ENCODE data around the gene C11orf42. TPM values are rescaled to one million over a fixed set of nuclear protein-coding genes. Genes with fewer than 3 reads are reported as not detected.

C11orf42 gene
- total RNA-seq, 1 experiment from 2014 or later = not detected

- Histone ChIP-seq H3K4me1 (no peaks in the 10 kb centered on the region), H3K27me3 (replicated peaks; ENCODE audit: control insufficient read depth, insufficient read depth, low read length) (no peaks in the 10 kb centered on the region), H3K4me3 (ENCODE audit: low read depth, low read length) (no peak overlapping the region), H3K36me3 (ENCODE audit: control insufficient read depth, insufficient read depth, low read length) (peaks cover 2% of the 10 kb centered on the region), H3K9me3 (no peaks in the 10 kb centered on the region)
- Mint-ChIP-seq H3K4me3 (ENCODE audit: unreplicated experiment) (no peak overlapping the region), H3K36me3 (ENCODE audit: insufficient read depth, unreplicated experiment) (peaks cover 18% of the 10 kb centered on the region), H3K4me1 (ENCODE audit: low read depth, unreplicated experiment) (no peaks in the 10 kb centered on the region), H3K27ac (ENCODE audit: unreplicated experiment) (no peak overlapping the region), H3K9me3 (ENCODE audit: unreplicated experiment) (no peaks in the 10 kb centered on the region), H3K27me3 (ENCODE audit: insufficient read depth, unreplicated experiment) (no peaks in the 10 kb centered on the region)
- DNase-seq = no peak
- TF ChIP-seq CTCF (IDR thresholded peaks at IDR 0.05; ENCODE audit: insufficient read depth in 1 of 2, low read depth in 1 of 2, low read length in 1 of 2, severe bottlenecking in 1 of 2, unreplicated experiment in 1 of 2) = no peak
- CTCF ChIA-PET = interaction anchor here (1.3 kb wide), 1 partner anchor 147 kb away, joined by 4 read pairs; no protein-coding TSS in a partner anchor
- POLR2A ChIA-PET = no interaction called here
- BruUV-seq (replicated peaks) = no TSS peak
- intact Hi-C loops (cut with micrococcal nuclease; ENCODE audit: unreplicated experiment) = no loop called here
Observed at GRCh38 chr11:6216501-6216900, 11.1 kb downstream of the C11orf42 start.

GRCh38 chr11:6217722-6218121, 12.4 kb downstream of the C11orf42 start:
- no peaks in the 10 kb centered on the region for H3K27me3 ChIP-seq (replicated peaks; ENCODE audit: control insufficient read depth, insufficient read depth, low read length)
- peaks cover 21% of the 10 kb centered on the region for H3K36me3 Mint-ChIP-seq (ENCODE audit: insufficient read depth, unreplicated experiment)
- peaks cover 2% of the 10 kb centered on the region for H3K36me3 ChIP-seq (ENCODE audit: control insufficient read depth, insufficient read depth, low read length)
- no peak overlapping the region for H3K4me3 Mint-ChIP-seq (ENCODE audit: unreplicated experiment)
- ChIA-PET POLR2A (no interaction called here), CTCF (no interaction called here)
- H3K4me1 ChIP-seq = no peaks in the 10 kb centered on the region
- no peaks in the 10 kb centered on the region for H3K9me3 ChIP-seq
- H3K4me3 ChIP-seq (ENCODE audit: low read depth, low read length) = no peak overlapping the region
- no peak for DNase-seq
- H3K27me3 Mint-ChIP-seq (ENCODE audit: insufficient read depth, unreplicated experiment) = no peaks in the 10 kb centered on the region
- H3K9me3 Mint-ChIP-seq (ENCODE audit: unreplicated experiment) = no peaks in the 10 kb centered on the region
- no peaks in the 10 kb centered on the region for H3K4me1 Mint-ChIP-seq (ENCODE audit: low read depth, unreplicated experiment)
- no peak overlapping the region for H3K27ac Mint-ChIP-seq (ENCODE audit: unreplicated experiment)
- no peak for TF ChIP-seq CTCF (IDR thresholded peaks at IDR 0.05; ENCODE audit: insufficient read depth in 1 of 2, low read depth in 1 of 2, low read length in 1 of 2, severe bottlenecking in 1 of 2, unreplicated experiment in 1 of 2)
- BruUV-seq (replicated peaks) = no TSS peak
- intact Hi-C loops (cut with micrococcal nuclease; ENCODE audit: unreplicated experiment) = no loop called here

GRCh38 chr11:6219359-6219758, 14.0 kb downstream of the C11orf42 start:
- H3K9me3 Mint-ChIP-seq (ENCODE audit: unreplicated experiment) = no peaks in the 10 kb centered on the region
- H3K4me3 ChIP-seq (ENCODE audit: low read depth, low read length) = no peak overlapping the region
- H3K36me3 Mint-ChIP-seq (ENCODE audit: insufficient read depth, unreplicated experiment) = peaks cover 21% of the 10 kb centered on the region
- H3K4me1 Mint-ChIP-seq (ENCODE audit: low read depth, unreplicated experiment) = no peaks in the 10 kb centered on the region
- ChIA-PET POLR2A (no interaction called here), CTCF (no interaction called here)
- H3K36me3 ChIP-seq (ENCODE audit: control insufficient read depth, insufficient read depth, low read length) = peaks cover 9% of the 10 kb centered on the region
- H3K4me3 Mint-ChIP-seq (ENCODE audit: unreplicated experiment) = no peak overlapping the region
- intact Hi-C loops (cut with micrococcal nuclease; ENCODE audit: unreplicated experiment) = no loop called here
- no peak for DNase-seq
- no TSS peak for BruUV-seq (replicated peaks)
- no peaks in the 10 kb centered on the region for H3K27me3 Mint-ChIP-seq (ENCODE audit: insufficient read depth, unreplicated experiment)
- H3K27me3 ChIP-seq (replicated peaks; ENCODE audit: control insufficient read depth, insufficient read depth, low read length) = no peaks in the 10 kb centered on the region
- no peaks in the 10 kb centered on the region for H3K4me1 ChIP-seq
- H3K9me3 ChIP-seq = no peaks in the 10 kb centered on the region
- H3K27ac Mint-ChIP-seq (ENCODE audit: unreplicated experiment) = no peak overlapping the region
- no peak for TF ChIP-seq CTCF (IDR thresholded peaks at IDR 0.05; ENCODE audit: insufficient read depth in 1 of 2, low read depth in 1 of 2, low read length in 1 of 2, severe bottlenecking in 1 of 2, unreplicated experiment in 1 of 2)

Measured in Caco-2 (cell line).